Testis (tissue), 2 donors: ENCODE results near the gene YWHAH.

Experiments
- POLR2A ChIP-seq: fragments of 450-650 bp; IDR thresholded peaks from one replicate; pipeline ENCODE4 v1.6.1; 2017; ENCODE audit warnings: antibody characterized with exemption, mild to moderate bottlenecking, moderate library complexity
- TF ChIP-seq, protein P1 (sequence below), 3 experiments: fragments of 450-650 bp in 2 of 3; fragments of 200-600 bp in 1 of 3; sonication (generic) in 1 of 3; IDR thresholded peaks; one replicate each; pipeline ENCODE4 v1.5.1; 2016 to 2019; ENCODE audit warnings: antibody characterized with exemption in 3 of 3, mild to moderate bottlenecking in 2 of 3, moderate library complexity in 1 of 3

DNA sequence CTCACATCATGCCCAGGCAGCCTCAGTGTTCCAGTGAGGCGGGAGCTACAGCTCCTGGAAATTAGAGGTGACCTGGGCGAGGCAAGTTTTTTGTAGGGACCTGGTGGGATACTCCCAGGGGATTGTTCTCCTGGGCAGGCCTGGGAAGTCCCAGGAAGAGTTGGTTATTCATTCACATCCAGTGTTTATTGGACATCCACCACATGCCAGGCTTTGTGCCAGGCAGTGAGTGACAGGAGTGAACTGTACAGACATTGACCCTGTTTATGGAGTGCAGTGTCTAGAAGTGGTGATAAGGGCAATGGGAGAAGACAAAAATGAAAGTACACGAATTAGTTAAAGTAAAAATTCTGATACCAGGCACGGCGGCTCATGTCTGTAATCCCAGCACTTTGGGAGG is 29.4 kb downstream of the YWHAH start:
- no peak for TF ChIP-seq POLR2A
- TF ChIP-seq, protein P1, sequence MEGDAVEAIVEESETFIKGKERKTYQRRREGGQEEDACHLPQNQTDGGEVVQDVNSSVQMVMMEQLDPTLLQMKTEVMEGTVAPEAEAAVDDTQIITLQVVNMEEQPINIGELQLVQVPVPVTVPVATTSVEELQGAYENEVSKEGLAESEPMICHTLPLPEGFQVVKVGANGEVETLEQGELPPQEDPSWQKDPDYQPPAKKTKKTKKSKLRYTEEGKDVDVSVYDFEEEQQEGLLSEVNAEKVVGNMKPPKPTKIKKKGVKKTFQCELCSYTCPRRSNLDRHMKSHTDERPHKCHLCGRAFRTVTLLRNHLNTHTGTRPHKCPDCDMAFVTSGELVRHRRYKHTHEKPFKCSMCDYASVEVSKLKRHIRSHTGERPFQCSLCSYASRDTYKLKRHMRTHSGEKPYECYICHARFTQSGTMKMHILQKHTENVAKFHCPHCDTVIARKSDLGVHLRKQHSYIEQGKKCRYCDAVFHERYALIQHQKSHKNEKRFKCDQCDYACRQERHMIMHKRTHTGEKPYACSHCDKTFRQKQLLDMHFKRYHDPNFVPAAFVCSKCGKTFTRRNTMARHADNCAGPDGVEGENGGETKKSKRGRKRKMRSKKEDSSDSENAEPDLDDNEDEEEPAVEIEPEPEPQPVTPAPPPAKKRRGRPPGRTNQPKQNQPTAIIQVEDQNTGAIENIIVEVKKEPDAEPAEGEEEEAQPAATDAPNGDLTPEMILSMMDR (IDR thresholded peaks at IDR 0.05): no peak
